Caco-2 (cell line): ENCODE data around the gene STK24. TPM values are rescaled to one million over a fixed set of nuclear protein-coding genes. Genes with fewer than 3 reads are reported as not detected.

Experiments used
- BruUV-seq: library from RNA; stranded (reverse); fragments of 400-500 nt; replicated peaks from 2 replicates; lab custom pipeline; 2021; lab: Mats Ljungman, UMichigan
- CTCF ChIA-PET: fragments of 300-600 bp; sonication (Branson Sonifier 250); formaldehyde crosslinking; loops from one replicate; lab custom pipeline; 2022; ENCODE audit warnings: antibody characterized with exemption; lab: Charles Lee
- POLR2A ChIA-PET: fragments of 300-600 bp; sonication (Branson Sonifier 250); formaldehyde crosslinking; loops from one replicate; lab custom pipeline; 2022; ENCODE audit warnings: antibody characterized with exemption; lab: Charles Lee
- DNase-seq, 2 experiments: peaks; one replicate each; pipeline versions ENCODE4 v3.0.0 to v3.0.0-alpha.2; 2020 to 2022
- H3K27me3 ChIP-seq: replicated peaks from 2 replicates; pipeline ENCODE4 v1.6.0; 2011; ENCODE audit warnings: low read length; ENCODE audit not compliant: control insufficient read depth, insufficient read depth
- H3K36me3 ChIP-seq: 2 replicates; pipeline ENCODE4 v1.5.1; 2011; ENCODE audit warnings: low read length; ENCODE audit not compliant: control insufficient read depth, insufficient read depth
- H3K4me1 ChIP-seq: fragments of 250-450 bp; sonication (Bioruptor Pico); 2 replicates; pipeline ENCODE4 v1.5.1; 2020; ENCODE audit warnings: mild to moderate bottlenecking
- H3K4me3 ChIP-seq: 2 replicates; pipeline ENCODE4 v1.5.1; 2011; ENCODE audit warnings: low read depth, mild to moderate bottlenecking, control low read depth, low read length
- H3K9me3 ChIP-seq: fragments of 250-450 bp; sonication (Bioruptor Pico); 2 replicates; pipeline ENCODE4 v1.5.1; 2020; ENCODE audit warnings: mild to moderate bottlenecking, moderate library complexity
- H3K27ac Mint-ChIP-seq: one replicate; pipeline ENCODE4 v1.8.0; 2022; ENCODE audit warnings: mixed read lengths; ENCODE audit not compliant: unreplicated experiment
- H3K27me3 Mint-ChIP-seq: one replicate; pipeline ENCODE4 v1.8.0; 2022; ENCODE audit warnings: mixed read lengths; ENCODE audit not compliant: insufficient read depth, unreplicated experiment
- H3K36me3 Mint-ChIP-seq: one replicate; pipeline ENCODE4 v1.8.0; 2022; ENCODE audit warnings: mild to moderate bottlenecking, mixed read lengths; ENCODE audit not compliant: insufficient read depth, unreplicated experiment
- H3K4me1 Mint-ChIP-seq: one replicate; pipeline ENCODE4 v1.8.0; 2022; ENCODE audit warnings: low read depth, mixed read lengths; ENCODE audit not compliant: unreplicated experiment
- H3K4me3 Mint-ChIP-seq: one replicate; pipeline ENCODE4 v1.8.0; 2022; ENCODE audit warnings: mild to moderate bottlenecking, moderate library complexity, mixed read lengths; ENCODE audit not compliant: unreplicated experiment
- H3K9me3 Mint-ChIP-seq: one replicate; pipeline ENCODE4 v1.8.0; 2022; ENCODE audit warnings: mixed read lengths; ENCODE audit not compliant: unreplicated experiment
- CTCF ChIP-seq, 2 experiments: fragments of 200-600 bp in 1 of 2; IDR thresholded peaks; 1 replicate in 1 of 2; 2 replicates in 1 of 2; pipeline versions ENCODE4 v1.5.1 to v1.8.0; 2011 to 2022; ENCODE audit warnings: antibody characterized with exemption in 1 of 2, control low read depth in 1 of 2, inconsistent platforms in 1 of 2, low read depth in 1 of 2, low read length in 1 of 2, mild to moderate bottlenecking in 1 of 2, moderate library complexity in 1 of 2; ENCODE audit not compliant: insufficient read depth in 1 of 2, severe bottlenecking in 1 of 2, unreplicated experiment in 1 of 2
- intact Hi-C: fragments of 100-400 bp; cut with micrococcal nuclease; formaldehyde crosslinking; loops from one replicate; pipeline ENCODE4 v1.10.0; 2022; ENCODE audit not compliant: unreplicated experiment
- total RNA-seq: library from RNA; stranded (reverse); gene quantifications from 2 replicates; pipeline ENCODE4 v1.2.3, GENCODE V29; 2022

Gene STK24
- total RNA-seq, 1 experiment from 2014 or later: 253 TPM

- TF ChIP-seq CTCF (IDR thresholded peaks at IDR 0.05; ENCODE audit: insufficient read depth in 1 of 2, low read depth in 1 of 2, low read length in 1 of 2, severe bottlenecking in 1 of 2, unreplicated experiment in 1 of 2): no peak
- peaks cover 35% of the 10 kb centered on the region for H3K4me1 Mint-ChIP-seq
- H3K27ac Mint-ChIP-seq: peak overlapping the region; percentile 80
- intact Hi-C loops: no loop called here
- no peak overlapping the region for H3K4me3 ChIP-seq
- no peaks in the 10 kb centered on the region for H3K27me3 ChIP-seq
- H3K9me3 Mint-ChIP-seq: peaks cover 2% of the 10 kb centered on the region
- DNase-seq: no peak
- H3K27me3 Mint-ChIP-seq: no peaks in the 10 kb centered on the region
- H3K4me3 Mint-ChIP-seq: no peak overlapping the region
- ChIA-PET CTCF (no interaction called here), POLR2A (no interaction called here)
- peaks cover under 1% of the 10 kb centered on the region; the same call in 1 of the 2 replicates for H3K4me1 ChIP-seq
- H3K36me3 Mint-ChIP-seq: peaks cover 86% of the 10 kb centered on the region
- no peaks in the 10 kb centered on the region for H3K9me3 ChIP-seq
- H3K36me3 ChIP-seq: peaks cover 7% of the 10 kb centered on the region
- BruUV-seq: no TSS peak
Observed at GRCh38 chr13:98478189-98479129, 98.4 kb downstream of the STK24 start.

DNA sequence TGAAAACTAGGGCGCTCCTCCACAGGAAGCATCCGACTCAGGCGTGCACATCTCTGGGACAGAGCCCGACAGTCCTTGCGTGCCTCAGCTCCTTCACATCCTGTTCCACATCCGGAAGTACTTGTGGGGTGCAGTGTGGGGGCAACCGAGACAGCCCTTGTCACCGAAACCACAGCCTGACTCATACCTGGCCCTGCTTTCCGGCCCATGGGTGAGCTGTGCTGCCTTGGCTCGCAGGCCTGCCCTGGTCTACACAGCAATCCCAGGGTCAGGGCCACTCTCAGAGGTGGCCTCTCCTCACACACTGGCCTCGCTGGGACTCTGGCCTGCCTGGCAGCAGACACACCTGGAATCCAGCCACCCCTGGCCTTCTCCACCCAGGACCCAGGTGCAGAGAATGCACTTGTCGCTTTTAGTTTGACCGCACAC is 100.4 kb downstream of the STK24 start:
- H3K9me3 Mint-ChIP-seq: peaks cover 11% of the 10 kb centered on the region
- Histone ChIP-seq H3K4me3 (no peak overlapping the region), H3K9me3 (no peaks in the 10 kb centered on the region), H3K27me3 (no peaks in the 10 kb centered on the region), H3K4me1 (no peaks in the 10 kb centered on the region; the same call in 1 of the 2 replicates), H3K36me3 (peaks cover 7% of the 10 kb centered on the region)
- peaks cover 90% of the 10 kb centered on the region for H3K36me3 Mint-ChIP-seq
- no peak overlapping the region for H3K4me3 Mint-ChIP-seq
- intact Hi-C loops: no loop called here
- ChIA-PET CTCF (no interaction called here), POLR2A (no interaction called here)
- no TSS peak for BruUV-seq
- no peak overlapping the region for H3K27ac Mint-ChIP-seq
- no peak for DNase-seq
- H3K27me3 Mint-ChIP-seq: no peaks in the 10 kb centered on the region
- TF ChIP-seq CTCF (IDR thresholded peaks at IDR 0.05; ENCODE audit: insufficient read depth in 1 of 2, low read depth in 1 of 2, low read length in 1 of 2, severe bottlenecking in 1 of 2, unreplicated experiment in 1 of 2): no peak
- H3K4me1 Mint-ChIP-seq: peaks cover 40% of the 10 kb centered on the region

DNA sequence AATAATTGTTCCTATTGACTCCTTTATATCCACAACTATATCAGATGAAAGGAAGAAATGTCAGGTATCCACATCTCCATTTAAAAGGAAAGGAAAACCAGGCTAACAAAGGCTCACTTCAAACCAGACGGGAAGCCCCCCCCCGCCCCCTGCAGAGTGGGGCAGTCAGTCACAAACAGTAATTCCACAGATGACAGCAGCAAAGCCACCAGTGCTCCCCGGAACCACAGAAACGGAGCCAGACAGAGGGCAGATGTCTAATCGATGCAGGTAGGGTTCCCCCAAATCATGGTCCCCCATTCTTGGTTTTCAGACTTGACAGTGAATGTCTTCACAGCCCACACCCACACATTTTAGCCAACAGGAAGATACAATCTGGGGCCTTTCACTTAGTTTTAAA is 100.8 kb downstream of the STK24 start:
- no TSS peak for BruUV-seq
- no peaks in the 10 kb centered on the region for H3K27me3 Mint-ChIP-seq
- no peaks in the 10 kb centered on the region; the same call in 1 of the 2 replicates for H3K4me1 ChIP-seq
- intact Hi-C loops: no loop called here
- H3K4me3 Mint-ChIP-seq: no peak overlapping the region
- H3K27ac Mint-ChIP-seq: no peak overlapping the region
- H3K36me3 ChIP-seq: peaks cover 6% of the 10 kb centered on the region
- peaks cover 11% of the 10 kb centered on the region for H3K9me3 Mint-ChIP-seq
- TF ChIP-seq CTCF (IDR thresholded peaks at IDR 0.05; ENCODE audit: insufficient read depth in 1 of 2, low read depth in 1 of 2, low read length in 1 of 2, severe bottlenecking in 1 of 2, unreplicated experiment in 1 of 2): no peak
- H3K27me3 ChIP-seq: no peaks in the 10 kb centered on the region
- CTCF ChIA-PET: no interaction called here
- no peak overlapping the region for H3K4me3 ChIP-seq
- no peak for DNase-seq
- POLR2A ChIA-PET: no interaction called here
- H3K36me3 Mint-ChIP-seq: peaks cover 90% of the 10 kb centered on the region
- peaks cover 40% of the 10 kb centered on the region for H3K4me1 Mint-ChIP-seq
- H3K9me3 ChIP-seq: no peaks in the 10 kb centered on the region
